Stimulated activated CD4-positive, alpha-beta T cell treated with anti-CD3 and anti-CD28 coated beads, Interleukin-1b, Interleukin-23, amount 100 ng/mL, for 4 hours (primary cell): ENCODE data around the gene MICU1.
"Not testable (repeated sequence)": the region's sequence is repeated elsewhere in the genome, so short reads cannot be mapped to it uniquely, and the experiment has no call there.

ENCODE experiments used
- DNase-seq, 2 donors: peaks; one replicate each; pipeline ENCODE4 v3.0.0-alpha.2; 2020; ENCODE audit warnings: low read depth in 2 of 2

The MICU1 gene

DNA sequence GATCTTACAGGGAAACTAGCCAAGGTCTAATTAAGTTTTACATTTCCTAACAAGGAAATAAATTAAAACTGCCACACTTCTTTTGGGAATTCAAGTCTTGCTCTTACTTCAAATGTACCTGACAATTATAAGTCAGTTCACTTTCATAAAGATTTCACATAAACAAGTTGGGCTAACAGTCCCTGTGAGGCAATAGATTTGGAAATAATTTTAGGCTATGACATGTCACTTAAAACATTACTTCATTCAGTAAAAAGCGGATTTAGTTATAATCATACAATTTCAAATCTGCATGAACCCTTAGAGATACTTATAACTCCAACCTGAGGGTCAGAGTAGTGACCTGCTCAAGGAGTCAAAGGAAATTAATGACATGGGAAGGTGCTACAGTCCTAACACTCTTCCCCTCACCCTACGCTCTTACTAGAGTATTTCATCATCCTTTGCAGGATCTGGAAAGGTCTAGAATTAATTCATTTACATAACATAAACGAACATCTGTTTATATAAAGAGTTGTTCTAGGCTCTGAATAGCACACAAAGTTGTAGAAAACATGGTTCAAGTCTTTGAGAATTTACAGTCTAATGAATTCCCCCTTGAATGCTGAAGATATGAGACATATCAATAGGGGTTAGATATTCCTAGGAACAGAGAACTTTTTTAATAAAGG, 238.8 kb downstream of the MICU1 start:
- DNase-seq, result no peak

DNA sequence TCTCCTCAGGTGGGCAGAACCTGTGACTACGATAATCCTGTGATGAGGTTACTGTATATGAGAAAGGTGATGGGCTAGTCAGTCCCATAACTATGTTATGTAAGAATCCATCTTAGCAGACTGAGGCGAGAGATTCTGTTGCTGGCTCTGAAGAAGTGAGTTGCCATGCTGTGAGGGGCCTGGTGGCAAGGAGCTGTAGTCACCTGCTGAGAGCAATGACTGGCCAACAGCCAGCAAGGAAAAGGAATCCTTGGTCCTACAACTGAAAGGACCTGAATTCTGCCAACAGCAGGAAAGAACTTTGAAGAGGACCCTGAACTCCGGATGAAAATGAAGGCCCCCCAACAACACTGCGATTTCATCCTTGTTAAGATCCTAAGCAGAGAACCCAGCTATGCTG, 240.2 kb downstream of the MICU1 start:
- no peak for DNase-seq

DNA sequence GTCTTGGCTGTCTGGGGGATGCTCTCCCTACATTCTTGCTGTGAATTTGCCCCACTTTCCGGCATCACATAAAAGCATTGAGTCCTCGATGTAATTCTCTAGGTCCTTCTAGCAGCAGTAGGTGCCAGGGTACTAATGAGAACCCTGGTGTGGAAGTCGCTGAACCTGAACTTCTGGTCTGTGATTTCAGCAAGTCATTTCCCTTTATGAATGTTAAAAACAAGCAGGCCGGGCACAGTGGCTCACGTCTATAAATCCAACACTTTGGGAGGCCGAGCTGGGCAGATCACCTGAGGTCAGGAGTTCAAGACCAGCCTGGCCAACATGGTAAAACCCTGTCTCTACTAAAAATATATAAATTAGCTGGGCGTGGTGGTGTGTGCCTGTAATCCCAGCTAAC, 240.9 kb downstream of the MICU1 start:
- not testable (repeated sequence) for DNase-seq

DNA sequence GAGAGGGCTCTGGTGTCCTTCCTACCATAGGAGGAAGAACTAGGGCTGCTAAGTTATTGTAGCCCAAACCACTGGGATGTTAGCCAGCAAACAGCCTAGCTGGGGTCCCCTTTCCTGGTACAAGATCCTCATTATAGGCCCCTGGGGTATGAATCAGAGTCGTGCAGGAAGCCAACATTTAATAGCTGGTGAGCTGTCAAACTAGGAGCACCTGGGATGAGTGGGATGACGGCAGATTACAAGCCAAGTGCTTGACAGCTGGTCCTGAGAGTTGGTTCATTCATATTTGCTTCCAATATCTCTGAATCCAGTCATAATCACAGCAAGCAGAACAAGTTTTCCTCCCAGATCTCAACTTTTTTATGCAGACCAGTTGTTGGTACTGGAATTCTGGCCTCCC, 246.1 kb downstream of the MICU1 start:
- DNase-seq, result no peak

DNA sequence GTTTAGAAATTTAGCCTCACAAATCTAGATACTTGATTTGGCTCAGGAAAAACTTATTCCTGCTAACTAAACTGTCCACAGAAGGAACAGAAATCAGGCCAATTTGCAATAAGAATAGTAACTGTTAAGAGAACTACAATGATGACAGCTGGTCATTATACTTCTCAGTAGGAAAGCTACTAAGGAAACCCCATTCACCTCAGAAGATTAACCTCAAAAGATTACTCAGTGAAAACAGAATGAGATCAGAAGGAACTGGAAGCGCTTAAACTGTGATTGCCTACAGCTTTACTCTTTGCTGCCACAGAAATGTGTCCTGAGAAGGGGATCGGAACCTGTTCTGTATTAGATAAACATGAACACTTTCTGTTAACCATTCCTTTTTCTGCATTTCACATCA, 246.8 kb downstream of the MICU1 start:
- no peak for DNase-seq

DNA sequence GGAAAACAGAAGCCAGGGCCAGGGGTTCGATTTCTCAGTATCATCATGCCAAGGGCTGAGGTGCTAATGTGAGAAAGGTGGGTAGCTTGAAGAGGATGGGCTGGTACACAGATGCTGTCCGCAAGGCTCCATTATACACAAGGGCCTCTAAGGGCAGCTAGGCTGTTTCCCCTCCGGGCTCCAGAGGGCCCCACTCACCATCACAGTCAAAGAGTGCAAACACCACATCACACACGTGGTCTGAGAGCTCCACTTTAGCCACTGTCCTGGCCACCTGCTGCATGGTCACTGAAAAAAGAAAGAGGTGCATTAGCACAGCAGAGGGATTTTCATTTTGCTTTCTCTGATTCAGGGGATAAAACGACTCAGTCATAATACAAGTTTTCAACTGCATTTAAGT, 250.3 kb downstream of the MICU1 start:
- no peak for DNase-seq

DNA sequence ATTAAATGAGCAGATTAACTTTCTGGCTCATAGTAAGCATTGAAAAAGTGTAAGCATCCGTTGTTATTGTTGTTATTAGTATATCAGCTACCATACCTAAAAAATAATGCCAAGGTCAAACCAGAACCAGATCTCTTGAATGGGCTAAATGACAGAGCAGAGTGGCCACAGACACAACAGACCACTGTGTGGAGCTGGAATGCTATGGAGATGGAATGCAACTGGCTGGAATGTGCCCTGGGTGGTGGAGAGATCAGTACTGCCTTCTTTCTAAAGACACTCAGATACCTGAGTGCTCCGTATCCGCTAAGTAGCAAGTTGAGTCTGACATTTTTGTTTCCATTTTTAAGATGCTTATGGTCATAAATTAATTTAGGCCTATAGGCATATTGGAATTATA, 250.7 kb downstream of the MICU1 start:
- no peak for DNase-seq

DNA sequence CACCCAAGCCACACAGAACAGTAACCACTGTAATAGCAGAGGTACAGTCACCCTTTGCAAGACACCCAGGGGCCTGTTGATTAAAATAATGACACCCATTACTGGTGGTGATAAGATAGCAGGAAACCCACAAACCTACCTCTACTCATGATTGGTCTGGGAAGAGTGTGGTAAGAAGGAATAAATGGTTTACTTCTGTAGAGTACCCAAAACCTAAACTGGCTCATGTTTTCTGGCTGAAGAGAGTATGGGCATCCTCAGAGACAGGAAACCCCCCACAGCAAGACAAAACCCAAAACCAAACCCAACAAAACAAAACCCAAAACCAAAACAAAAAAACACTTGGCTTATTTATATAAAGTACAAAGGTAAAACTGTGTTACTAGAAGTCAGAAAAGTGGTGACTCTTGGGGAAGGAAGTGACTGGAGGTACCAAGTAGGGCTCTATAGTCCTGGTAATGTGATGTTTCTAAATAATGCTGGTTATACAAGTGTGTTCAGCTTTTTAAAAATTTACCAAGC, 255.6 kb downstream of the MICU1 start:
- no peak for DNase-seq

DNA sequence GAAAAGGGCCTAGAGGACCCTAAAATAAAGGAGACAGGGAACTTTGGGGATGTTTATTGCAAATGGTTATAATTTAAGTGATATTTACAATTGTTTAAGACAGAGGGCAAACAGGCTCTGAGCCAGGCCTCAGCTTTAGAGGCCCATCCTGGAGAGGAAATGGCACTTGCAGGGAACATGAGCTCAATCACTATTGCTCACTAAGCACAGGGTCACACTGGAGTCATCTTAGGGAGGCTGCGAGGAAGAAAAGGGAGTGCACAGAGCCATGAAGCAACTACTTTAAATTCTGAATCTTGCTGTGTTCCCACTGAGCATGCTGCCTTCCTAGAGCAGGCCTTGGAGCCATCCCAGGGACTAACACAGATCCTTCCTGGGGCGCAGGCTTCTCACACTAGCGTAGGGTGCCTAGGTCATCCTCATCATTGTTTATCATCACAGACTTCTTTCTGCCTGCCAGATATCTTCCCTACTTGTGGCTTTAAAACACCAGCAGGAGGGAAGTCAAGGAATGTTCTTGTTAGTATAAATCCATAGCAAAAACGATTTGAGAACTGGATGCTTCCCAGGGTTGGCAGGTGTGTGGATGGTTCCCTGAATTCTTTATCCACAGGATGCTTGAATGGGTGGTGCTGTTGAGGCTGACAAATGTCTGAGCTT, 258.4 kb downstream of the MICU1 start:
- no peak for DNase-seq

DNA sequence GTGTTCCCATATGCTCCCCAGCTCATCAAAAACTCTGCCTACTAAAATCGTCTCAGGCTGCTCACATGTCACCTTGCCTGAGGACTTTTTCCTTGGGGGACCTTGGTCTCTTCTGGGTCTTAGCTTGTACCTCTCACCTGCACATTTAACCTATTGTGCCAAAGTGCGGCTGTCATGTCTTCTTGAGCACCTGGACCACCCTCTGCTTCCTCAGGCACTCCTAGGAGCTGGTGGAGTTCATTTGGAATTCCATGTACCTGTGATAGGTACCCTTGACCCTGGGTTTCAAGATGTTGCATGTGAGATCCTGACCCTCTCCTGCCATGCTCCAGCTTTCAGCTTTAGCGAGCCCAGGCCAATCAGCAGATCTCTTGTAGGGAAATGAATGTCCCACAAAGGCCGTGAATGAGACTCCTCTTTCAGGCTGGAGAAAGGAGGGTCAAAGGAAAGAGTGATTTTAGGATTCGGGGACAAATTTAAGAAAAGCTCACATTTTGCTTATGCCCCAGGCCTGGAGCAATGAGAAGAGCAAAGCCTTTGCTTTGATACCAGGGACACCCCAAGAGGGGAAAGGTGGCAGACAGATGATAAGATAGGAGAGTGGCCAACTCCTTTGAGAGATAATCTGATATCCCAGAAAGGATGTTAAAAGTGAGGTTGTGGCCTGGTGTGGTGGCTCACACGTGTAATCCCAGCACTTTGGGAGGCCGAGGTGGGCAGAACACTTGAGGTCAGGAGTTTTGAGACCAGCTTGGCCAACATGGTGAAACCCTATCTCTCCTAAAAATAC, 260.6 kb downstream of the MICU1 start:
- no peak for DNase-seq

DNA sequence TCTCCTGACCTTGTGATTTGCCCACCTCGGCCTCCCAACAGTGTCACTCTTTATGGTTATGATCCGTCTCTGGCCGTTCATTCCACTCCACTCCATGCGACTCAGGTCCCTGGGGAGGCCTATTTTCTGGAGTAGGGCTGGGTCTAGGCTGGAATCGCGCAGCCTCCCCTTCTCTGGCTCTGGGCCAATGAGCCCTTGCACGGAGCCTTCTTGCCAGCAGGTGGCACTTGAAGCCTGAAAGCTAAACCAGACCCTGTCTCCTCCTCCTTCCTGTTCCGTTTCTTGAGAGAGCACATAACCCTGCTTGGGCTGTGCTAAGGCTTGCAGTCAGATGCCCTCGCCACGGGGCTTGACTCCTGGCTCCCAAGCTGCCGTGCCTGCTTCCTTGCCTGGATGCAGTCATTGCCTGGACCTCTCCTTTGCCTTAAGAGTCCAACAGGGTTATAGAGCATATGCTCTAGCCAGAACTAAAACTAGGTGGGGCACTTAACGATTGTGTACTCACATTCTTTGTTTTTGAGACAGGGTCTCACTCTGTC, 261.6 kb downstream of the MICU1 start:
- peak; percentile 66 to 80 for DNase-seq

DNA sequence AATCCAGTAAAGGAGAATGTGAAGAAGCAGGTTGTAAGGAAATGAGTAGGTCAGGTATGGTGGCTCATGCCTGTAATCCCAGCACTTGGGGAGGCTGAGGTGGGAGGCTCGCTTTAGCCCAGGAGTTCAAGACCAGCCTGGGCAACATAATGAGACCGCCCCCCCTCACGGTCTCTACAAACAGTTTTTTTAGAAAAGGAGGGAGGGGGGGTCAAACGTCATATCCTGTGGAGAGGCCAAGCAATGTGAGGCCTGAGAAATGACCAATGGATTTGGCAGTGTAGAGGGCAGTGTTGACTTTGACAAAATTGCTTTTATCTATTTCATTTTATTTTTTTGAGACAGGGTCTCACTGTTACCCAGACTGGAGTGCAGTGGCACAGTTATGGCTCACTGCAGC, 268.9 kb downstream of the MICU1 start:
- no peak for DNase-seq

DNA sequence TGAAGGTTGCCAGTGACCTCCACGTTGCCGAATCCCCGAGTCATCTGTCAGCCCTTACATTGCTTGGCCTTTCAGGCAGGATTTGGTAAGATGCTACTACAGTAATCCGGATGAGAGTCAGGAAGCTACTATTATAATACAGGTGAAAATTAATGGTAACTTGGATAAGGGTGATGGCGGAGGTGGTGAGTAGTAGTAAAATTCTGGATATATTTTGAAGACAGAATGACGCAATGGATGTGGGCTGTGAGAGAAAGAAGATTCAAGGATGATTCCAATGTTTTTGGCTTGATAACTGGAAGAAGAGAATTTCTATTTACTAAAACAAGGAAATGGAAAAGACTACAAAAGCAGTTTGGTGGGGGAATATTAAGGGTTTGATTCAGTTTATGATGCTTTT, 269.8 kb downstream of the MICU1 start:
- no peak for DNase-seq

DNA sequence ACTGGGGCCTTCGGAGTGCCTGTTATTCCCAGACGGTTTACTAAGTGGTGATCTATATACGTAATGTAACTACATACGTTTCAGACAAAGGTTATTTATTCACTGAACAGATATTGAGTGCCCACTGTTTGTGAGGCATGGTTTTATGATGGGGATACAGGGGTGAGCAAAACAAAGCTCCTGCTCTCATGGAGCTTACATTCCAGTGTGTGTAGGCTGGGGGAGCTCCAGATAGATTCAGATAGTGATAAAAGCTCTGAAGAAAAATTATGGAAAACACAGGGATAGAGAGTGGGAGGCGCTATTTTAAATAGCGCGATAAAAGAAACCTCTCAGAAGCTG, 270.7 kb downstream of the MICU1 start:
- no peak for DNase-seq

DNA sequence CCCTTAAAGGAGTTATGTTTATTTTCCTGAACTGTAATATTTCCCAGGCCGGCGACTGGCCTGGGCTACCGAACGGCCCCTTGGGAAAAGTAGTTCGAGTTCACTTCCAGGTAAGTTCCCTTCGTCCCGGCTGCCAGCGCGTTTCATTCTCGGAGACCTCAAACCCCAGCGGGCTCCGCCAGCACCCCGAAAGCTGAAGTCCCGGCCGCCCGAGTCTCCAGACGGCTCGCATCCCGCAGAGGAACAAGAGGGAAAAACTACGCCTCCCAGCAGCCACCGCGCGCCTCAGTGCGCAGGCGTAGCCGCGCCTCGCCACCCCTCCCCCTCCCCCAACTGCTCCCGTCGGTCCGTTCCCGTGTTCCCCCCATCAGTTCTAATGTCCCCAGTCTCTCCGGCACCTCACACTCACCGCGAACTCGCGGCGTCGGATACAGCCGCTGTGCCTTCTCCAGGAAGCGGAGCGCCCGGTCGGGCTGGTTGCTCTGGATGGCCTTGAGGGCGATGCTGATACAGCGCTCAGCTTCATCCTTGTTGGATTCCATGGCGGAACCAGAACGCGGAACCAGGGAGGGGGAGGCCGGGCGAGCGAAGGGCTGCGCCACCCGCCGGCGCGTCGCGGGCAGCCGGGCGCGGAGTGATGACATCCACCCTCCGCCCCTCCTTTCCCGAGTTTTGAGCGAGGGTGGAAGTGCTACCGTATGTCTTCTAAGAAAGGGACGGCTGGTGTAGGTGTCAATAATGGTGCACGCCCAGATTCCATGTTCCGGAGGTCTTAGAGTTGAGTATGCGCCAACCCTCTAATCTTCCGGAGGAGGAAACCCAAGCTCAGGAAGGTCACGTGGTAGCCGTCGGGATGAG, 271.3 kb downstream of the MICU1 start, which contains the start of gene DNAJB12:
DNAJB12 (minus strand) TSS at position 564 of the 858 bp plus-strand sequence; CDS start at position 542, 22 bp downstream.
- peak; percentile 82 to 83 for DNase-seq

DNA sequence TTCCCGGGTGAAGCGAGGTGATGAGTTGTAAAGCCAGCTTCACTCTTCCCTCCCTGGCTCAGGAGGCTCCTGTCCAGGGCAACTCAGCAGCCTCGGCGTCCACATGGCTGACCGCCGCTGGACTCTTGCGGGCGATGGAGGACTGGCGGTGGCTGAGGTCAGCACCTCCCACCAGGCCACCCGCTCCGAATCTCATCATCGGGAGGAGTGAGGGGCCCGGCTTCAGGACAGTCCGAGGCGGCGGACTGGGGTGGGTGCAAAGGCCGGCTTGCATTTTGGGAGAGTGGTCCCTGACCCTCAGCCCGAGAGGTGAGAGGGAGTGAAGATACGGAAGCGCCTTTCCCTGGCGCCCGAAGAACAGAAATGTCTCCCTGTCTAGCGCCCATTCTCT, 271.9 kb downstream of the MICU1 start:
- no peak for DNase-seq

DNA sequence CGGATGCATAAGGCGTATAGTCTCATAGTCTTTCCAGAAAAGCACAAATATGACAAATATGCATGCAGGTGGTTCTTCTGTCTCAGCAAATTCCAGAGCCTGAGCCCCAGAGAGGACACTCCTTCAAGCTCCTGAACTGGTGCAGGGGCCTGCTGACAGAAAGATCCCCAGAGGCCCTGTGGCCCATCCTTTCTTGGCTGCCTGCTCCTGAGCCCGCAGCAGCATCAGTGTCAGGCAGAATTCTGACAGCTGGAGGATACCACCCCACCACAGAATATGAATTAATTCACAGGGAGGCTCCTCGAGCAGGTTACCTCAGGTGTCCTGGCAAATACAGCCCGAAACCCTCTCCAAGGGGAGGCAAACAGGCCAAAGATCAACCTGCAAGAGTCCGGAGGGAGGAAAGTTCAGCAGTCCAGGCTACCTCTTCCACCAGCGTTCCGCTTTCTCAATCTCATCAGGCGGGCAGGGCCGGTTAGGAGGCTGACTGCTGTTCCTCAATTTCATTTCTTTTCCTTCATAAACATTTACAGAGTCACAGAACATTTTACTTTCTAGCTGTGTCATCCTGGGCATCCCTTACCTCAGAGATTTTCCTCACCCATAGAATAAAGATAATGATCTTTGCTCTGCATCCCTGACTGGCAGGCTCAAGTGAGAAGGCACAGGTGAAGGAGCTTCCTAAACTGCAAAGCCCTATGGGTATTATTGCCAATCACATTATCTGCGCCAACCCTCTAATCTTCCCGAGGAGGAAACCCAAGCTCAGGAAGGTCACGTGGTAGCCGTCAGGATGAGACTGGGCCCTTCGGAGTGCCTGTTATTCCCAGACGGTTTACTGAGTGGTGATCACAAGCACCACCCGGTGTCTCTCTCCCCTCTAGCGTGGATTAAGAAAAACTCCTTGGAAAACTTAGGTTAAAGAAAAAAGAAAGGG, 272.6 kb downstream of the MICU1 start:
- DNase-seq, result no peak

DNA sequence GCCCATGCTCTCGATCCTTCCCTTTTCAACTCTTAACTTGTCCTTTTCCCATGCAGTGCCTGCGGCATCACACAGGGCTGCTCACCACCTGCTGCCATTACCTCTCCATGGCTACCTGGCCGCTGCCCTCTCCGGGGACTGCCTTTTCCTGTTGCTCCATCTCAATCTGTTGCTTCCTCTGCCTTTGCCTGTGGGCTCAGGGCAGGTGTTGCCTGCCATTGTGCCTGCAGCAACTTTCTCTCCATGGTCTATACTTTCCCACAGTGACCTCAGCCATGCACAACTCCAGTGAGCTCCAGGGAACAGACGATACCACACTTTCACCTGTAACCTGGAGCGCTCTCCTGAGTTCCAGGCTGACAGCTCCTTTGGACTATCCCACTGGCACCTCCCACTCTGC, 274.4 kb downstream of the MICU1 start:
- DNase-seq, result no peak

DNA sequence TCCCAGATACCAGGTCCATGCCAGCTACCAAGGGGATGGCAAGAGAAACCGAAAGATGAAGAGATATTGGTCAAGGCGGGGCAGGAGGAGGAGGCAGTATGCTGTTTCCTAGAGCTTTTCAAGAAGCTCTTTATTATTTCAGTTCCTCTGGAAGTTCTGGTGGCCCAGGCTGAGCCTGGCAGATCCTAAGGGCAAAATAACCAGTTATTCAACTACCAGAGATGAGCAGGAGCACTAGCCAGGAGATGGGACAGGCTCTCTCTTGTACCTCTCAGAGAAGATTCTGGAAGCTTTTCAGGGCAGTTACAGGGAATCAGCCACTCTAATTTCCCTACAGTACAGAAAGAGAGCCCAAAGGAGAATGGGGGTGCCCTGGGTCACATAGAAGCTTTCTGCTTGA, 276.4 kb downstream of the MICU1 start:
- no peak for DNase-seq

DNA sequence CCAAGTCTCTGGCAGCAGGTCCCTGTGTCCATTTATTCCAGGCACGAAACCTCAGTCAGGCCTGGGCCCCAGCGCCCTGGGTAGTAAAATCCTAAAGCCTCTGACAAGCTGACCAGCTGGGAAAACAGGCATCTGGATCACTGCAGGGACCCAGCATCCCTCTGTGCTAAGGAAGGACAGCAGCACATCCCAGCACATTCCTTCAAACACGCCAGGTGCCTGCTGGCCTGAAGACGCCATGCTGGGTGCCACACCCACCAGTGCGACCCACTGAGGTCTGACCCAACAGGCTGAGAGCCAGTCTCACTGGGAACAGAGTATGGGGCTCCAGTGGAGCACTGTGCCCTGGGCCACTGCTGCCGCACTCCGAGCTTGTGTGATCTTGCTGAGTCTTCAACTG, 277.6 kb downstream of the MICU1 start:
- DNase-seq, result no peak
